Esophagus muscularis mucosa (tissue), 3 donors: Measurements from ENCODE around the gene PCDHGA3.

Experiments used
- CTCF ChIP-seq, 3 experiments: fragments of 200-600 bp in 2 of 3; fragments of 450-650 bp in 1 of 3; sonication (generic) in 2 of 3; IDR thresholded peaks; one replicate each; pipeline ENCODE4 v1.5.1; 2017 to 2019; ENCODE audit warnings: antibody characterized with exemption in 3 of 3, mild to moderate bottlenecking in 2 of 3, moderate library complexity in 1 of 3
- POLR2AphosphoS5 ChIP-seq, 2 donors: sonication (generic); formaldehyde crosslinking; IDR thresholded peaks; one replicate each; pipeline ENCODE4 v1.6.1; 2017; ENCODE audit warnings: antibody characterized with exemption in 2 of 2

DNA sequence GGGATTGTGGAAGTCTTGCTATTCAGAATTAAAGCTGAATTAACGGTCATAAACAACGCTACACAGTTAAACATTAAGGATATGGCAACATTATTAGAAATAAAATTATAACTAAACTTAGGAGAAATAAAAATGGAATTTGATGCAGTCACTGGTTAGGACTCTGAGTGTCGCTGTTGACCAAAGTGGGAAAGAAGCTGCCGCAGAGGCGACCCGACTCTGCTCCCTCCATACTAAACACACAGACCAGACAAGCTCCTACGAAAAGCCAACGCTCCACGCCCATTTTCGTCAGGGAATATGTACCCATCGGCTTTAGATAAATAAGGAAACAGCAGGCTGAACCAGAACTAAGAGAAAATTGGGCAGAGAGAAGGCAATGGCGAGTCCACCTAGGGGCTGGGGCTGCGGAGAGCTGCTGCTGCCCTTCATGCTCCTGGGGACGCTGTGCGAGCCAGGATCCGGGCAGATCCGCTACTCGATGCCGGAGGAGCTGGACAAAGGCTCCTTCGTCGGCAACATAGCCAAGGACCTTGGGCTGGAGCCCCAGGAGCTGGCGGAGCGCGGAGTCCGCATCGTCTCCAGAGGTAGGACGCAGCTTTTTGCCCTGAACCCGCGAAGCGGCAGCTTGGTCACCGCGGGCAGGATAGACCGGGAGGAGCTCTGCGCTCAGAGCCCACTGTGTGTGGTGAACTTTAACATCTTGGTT is 20.5 kb downstream of the PCDHGA3 start, which contains the start of gene PCDHGA5:
- TF ChIP-seq CTCF (IDR thresholded peaks at IDR 0.05) (peak in 1 of 3 experiments; percentile 3), POLR2AphosphoS5 (IDR thresholded peaks at IDR 0.05) (no peak)
